ENCODE data around the gene MCTP2. TPM values are rescaled to one million over a fixed set of nuclear protein-coding genes. Genes with fewer than 3 reads are reported as not detected.

MCTP2 gene
- total RNA-seq, 1 donor from 2014 or later, result 1.5 TPM

- Mint-ChIP-seq H3K9me3 (ENCODE audit: unreplicated experiment) (no peaks in the 10 kb centered on the region), H3K4me3 (ENCODE audit: unreplicated experiment) (no peak overlapping the region), H3K36me3 (ENCODE audit: low read depth, unreplicated experiment) (no peaks in the 10 kb centered on the region), H3K27ac (ENCODE audit: unreplicated experiment) (no peak overlapping the region), H3K27me3 (ENCODE audit: unreplicated experiment) (no peaks in the 10 kb centered on the region), H3K4me1 (ENCODE audit: unreplicated experiment) (no peaks in the 10 kb centered on the region)
- no peak for TF ChIP-seq CTCF (IDR thresholded peaks at IDR 0.05; ENCODE audit: unreplicated experiment)
- no peak for DNase-seq (ENCODE audit: low spot score)
Observed at GRCh38 chr15:94259863-94260262, 28.5 kb downstream of the MCTP2 start.

GRCh38 chr15:94262201-94262600 is 30.8 kb downstream of the MCTP2 start:
- Mint-ChIP-seq H3K9me3 (ENCODE audit: unreplicated experiment) (no peaks in the 10 kb centered on the region), H3K27me3 (ENCODE audit: unreplicated experiment) (no peaks in the 10 kb centered on the region), H3K36me3 (ENCODE audit: low read depth, unreplicated experiment) (no peaks in the 10 kb centered on the region), H3K4me1 (ENCODE audit: unreplicated experiment) (no peaks in the 10 kb centered on the region), H3K27ac (ENCODE audit: unreplicated experiment) (no peak overlapping the region), H3K4me3 (ENCODE audit: unreplicated experiment) (no peak overlapping the region)
- TF ChIP-seq CTCF (IDR thresholded peaks at IDR 0.05; ENCODE audit: unreplicated experiment), result no peak
- no peak for DNase-seq (ENCODE audit: low spot score)

- Mint-ChIP-seq H3K9me3 (ENCODE audit: unreplicated experiment) (no peaks in the 10 kb centered on the region), H3K4me1 (ENCODE audit: unreplicated experiment) (no peaks in the 10 kb centered on the region), H3K4me3 (ENCODE audit: unreplicated experiment) (no peak overlapping the region), H3K36me3 (ENCODE audit: low read depth, unreplicated experiment) (no peaks in the 10 kb centered on the region), H3K27me3 (ENCODE audit: unreplicated experiment) (no peaks in the 10 kb centered on the region), H3K27ac (ENCODE audit: unreplicated experiment) (no peak overlapping the region)
- no peak for DNase-seq (ENCODE audit: low spot score)
- no peak for TF ChIP-seq CTCF (IDR thresholded peaks at IDR 0.05; ENCODE audit: unreplicated experiment)
Observed at GRCh38 chr15:94263341-94264273, 32.2 kb downstream of the MCTP2 start.

GRCh38 chr15:94265009-94265408 is 33.6 kb downstream of the MCTP2 start:
- DNase-seq (ENCODE audit: low spot score), result no peak
- no peak overlapping the region for H3K27ac Mint-ChIP-seq (ENCODE audit: unreplicated experiment)
- no peaks in the 10 kb centered on the region for H3K27me3 Mint-ChIP-seq (ENCODE audit: unreplicated experiment)
- no peak for TF ChIP-seq CTCF (IDR thresholded peaks at IDR 0.05; ENCODE audit: unreplicated experiment)
- no peak overlapping the region for H3K4me3 Mint-ChIP-seq (ENCODE audit: unreplicated experiment)
- no peaks in the 10 kb centered on the region for H3K36me3 Mint-ChIP-seq (ENCODE audit: low read depth, unreplicated experiment)
- H3K9me3 Mint-ChIP-seq (ENCODE audit: unreplicated experiment), result no peaks in the 10 kb centered on the region
- H3K4me1 Mint-ChIP-seq (ENCODE audit: unreplicated experiment), result no peaks in the 10 kb centered on the region

- H3K4me1 Mint-ChIP-seq (ENCODE audit: unreplicated experiment), result no peaks in the 10 kb centered on the region
- no peak for DNase-seq (ENCODE audit: low spot score)
- H3K4me3 Mint-ChIP-seq (ENCODE audit: unreplicated experiment), result no peak overlapping the region
- H3K9me3 Mint-ChIP-seq (ENCODE audit: unreplicated experiment), result no peaks in the 10 kb centered on the region
- no peak for TF ChIP-seq CTCF (IDR thresholded peaks at IDR 0.05; ENCODE audit: unreplicated experiment)
- H3K36me3 Mint-ChIP-seq (ENCODE audit: low read depth, unreplicated experiment), result no peaks in the 10 kb centered on the region
- H3K27ac Mint-ChIP-seq (ENCODE audit: unreplicated experiment), result no peak overlapping the region
- no peaks in the 10 kb centered on the region for H3K27me3 Mint-ChIP-seq (ENCODE audit: unreplicated experiment)
Observed at GRCh38 chr15:94265982-94266381, 34.6 kb downstream of the MCTP2 start.
